ACHN (cell line): ENCODE measurements around the gene NRCAM.
A peak's percentile ranks its signal among the peaks of the same experiment; 100 is the strongest.
"Not testable (repeated sequence)": the region's sequence is repeated elsewhere in the genome, so short reads cannot be mapped to it uniquely, and the experiment has no call there.

Experiments
- DNase-seq: peaks from one replicate; pipeline ENCODE4 v3.0.0-alpha.2; 2015
- in situ Hi-C: cut with HindIII; loops from 2 replicates; pipeline ENCODE4 v1.10.0; 2017; ENCODE audit warnings: low sequenced_read_pairs, low pct_ligation_motif_present, low pct_unique_long_range_greater_than_20kb

The NRCAM gene

DNA sequence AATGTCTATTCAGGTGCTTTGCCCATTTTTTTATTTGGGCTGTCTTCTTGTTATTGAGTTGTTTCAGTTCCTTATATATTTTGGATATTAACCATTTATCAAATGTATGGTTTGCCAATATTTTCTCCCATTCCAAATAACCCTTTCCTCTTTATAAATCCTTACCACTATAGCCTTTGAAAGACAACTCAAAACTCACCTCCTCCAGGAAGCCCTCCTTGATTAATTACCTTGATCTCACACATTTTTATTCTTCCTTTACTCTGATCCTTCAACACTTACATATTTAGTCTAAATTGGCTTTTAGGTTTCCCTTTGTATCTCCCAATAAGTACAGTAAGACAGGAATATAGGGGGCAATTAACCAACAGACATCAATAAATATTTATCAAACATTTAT lies 42.9 kb downstream of the NRCAM start:
- in situ Hi-C loops: no loop called here
- DNase-seq: no peak

DNA sequence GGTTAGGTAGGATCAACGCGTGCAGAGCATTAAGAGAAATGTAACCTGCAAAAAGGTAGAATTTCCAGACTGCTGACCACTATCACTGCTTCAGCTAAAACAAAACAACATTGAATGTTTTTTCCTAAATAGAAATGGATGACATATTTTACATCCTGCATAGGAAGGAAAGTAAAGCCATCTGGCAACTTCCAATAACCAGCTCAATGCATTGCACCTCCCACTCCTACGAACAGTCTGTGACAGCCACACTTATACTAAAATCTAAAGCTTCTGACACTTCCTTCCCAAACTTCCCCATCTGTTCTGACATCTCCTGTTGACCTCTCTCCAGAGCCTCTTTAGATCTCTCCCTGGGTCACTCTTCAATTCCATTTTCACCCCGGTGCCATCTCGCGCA lies 47.1 kb downstream of the NRCAM start:
- in situ Hi-C loops: no loop called here

DNA sequence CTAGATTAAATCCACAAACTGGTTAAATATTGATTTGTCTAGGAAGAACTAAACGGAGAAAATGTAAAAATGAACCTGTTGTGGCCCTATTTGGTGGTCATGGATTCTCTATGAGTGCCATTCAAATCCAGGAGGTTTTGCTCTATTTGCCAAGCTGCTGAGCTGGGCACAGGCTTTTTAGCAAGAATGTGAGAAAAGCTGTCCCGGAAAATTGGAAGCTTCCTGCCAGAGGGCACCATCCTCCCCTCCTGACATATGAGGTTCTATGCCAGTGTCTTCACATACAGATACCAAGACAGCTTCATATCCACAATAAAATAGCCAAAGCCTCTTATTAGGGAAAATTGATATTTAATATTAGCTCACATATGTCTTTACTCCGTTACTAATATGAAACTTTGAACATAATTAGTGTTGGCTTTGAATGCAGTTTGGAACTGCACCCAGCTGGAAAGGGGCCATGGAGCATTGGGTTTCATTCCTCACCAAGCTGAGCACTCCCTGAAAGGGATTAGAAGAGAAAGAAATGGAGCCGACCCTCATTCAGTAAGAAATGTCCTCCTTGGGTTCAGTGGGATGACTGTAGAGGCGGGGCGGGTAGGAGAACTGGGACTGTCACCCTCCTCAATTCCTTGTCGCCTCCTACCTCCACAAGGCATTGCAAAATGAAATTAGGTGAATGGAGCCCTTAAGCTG lies 47.8 kb downstream of the NRCAM start:
- no peak for DNase-seq
- in situ Hi-C loops: no loop called here

More for the DNA sequence above, 47.1 kb downstream of the NRCAM start:
- no peak for DNase-seq

DNA sequence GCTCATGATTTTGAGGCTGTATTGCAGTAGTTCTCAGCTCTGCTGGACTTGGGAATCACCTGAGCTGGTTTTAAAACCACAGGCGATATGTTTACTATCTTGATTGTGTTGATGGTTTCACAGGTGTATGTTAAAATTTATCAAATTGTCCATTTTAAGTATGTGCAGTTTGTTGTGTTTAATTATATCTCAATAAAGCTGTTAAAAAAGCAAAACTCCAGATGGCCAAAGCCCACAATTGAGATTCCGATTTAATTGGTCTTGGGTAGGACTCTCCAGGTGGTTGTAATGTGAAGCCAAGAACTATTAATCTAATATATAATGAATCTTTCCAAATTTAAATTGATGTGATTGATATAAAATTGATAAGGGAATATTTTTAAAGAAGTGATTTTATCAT lies 48.6 kb downstream of the NRCAM start:
- in situ Hi-C loops: no loop called here
- DNase-seq: no peak

DNA sequence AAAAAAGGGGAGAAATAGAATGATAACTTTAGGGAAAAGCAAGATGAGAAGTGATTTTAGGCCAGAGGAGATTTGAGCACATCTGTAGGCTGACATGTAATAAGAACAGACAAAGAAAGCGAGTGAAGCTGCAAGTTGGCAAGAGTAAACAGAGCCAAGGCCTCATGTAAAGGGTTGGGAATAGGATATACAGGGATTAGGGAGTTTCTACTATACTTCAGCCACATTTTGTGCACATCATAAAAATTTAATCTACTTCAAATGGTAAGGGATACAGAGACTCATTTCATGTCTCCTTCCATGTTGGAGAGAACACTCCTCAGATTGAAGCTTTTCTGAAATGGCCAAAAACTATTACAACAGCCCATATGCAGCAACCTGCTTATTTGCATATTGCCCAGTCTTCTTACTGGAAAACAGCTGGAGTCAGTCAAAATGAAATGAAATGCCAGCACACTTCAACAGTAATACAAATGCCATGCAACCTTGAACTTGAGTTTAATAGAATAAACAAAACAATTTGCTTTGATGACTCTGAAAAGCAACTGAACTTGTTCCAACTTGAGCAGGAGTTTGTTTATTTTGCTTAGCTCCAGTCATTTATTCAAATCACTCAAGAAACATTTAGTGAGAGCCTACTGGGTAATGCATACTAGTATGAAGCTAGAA lies 49.9 kb downstream of the NRCAM start:
- in situ Hi-C loops: no loop called here
- DNase-seq: no peak

DNA sequence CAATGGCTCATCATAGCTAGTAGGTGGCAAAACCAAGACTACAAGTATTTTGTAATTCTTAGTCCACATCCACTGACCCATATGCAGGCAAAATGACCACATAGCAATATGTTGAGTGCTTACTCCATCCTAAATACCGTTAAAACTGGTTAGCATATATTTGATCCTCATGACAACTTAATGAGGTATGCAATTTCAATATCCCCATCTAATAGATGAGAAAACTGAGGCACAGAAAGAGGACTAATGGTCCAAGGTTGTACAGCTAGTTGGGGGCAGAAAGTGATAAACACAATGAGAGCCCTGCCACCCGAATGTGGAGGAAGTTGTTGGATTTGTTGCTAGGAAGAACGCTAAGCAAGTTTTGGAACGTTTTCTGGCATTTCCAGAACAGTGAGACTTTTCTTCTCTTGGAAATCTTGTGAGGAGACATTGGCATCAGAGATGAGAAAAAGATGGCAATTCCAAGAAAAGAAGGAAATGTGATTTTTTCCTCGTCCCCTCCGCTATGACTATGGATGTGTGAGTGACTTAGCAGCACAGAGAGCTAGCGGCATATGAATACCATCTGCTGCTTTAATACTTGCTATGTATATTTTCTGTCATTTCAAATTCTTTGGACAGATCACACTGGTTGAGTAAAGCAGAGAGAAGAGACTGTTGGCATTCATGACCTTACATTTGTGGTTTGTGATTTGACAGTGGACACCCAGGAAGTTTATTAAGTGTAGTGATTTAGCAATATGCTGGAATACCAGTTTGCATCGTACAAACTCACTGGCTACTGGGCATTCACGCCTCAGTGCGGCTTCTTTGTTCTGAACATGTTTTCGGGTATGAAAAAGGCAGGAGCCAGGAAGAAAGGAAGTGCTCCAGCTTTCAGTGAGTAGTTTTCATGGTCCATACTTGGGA lies 51.5 kb downstream of the NRCAM start:
- in situ Hi-C loops: no loop called here
- no peak for DNase-seq

DNA sequence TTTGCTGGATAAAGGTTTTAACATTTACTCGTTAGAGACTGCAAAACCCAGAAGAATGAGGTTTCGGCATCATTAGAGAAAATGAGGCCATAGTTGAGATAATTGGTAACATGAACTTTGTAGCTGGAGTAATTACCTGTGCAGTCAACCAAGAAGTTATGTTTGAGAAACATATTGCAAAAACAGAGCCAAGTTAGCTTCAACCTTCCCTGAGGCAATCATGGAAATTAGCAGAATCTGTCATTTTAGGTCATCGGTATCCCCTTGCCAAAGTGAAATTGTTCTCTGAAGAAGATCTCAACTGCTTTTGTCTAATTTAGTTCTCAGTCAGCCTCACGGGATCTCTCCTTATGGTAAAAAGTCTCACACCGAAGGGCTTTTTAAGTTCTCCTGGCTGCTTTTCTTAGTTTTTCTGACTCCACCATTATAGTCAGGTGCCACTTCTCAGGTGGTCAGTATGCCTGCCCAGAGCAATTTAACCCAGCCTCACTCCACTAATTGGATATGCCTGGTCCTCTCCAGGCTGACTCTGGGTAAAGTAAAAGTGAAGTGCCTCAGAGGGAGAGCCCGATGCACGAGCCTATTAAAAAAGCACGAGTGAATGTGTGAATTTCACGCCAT lies 52.5 kb downstream of the NRCAM start:
- DNase-seq: no peak
- in situ Hi-C loops: no loop called here

DNA sequence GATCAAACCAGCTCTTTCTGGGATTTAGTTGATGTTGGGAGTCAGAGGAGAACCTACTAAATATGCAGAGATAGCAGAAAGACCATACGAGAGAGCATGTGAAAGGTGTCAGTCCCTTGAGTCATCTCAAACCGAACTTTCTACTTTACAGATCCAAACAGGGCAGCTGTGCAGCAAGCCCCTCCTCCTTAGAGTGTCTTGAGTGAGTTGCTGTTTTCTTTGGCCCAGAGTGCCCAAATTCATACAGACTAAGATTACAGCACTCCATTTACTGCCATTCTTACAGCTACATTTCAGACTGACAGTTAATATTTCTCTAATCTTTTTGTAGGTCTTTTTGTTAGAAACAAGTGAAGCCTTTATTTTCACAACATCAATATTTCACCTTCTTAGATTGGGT lies 53.4 kb downstream of the NRCAM start:
- no peak for DNase-seq
- in situ Hi-C loops: no loop called here

DNA sequence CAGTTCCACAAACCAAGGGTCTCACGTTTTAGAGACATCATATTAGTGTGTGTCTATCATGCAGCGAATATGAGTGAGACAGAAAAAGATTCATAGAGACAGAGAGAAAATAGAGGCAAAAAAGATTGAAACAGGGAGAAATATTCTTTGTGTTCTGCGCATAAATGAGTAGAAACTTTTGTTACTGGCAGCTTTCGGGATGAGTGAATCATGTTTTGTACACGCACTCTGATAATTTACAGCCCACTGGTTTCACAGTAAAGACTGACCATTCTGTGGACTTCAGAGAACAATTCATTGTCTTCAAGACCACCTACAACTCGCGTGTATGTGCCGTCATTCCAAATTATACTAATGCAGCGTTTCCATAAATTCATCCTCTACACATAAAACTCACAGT lies 60.2 kb downstream of the NRCAM start:
- no peak for DNase-seq
- in situ Hi-C loops: no loop called here

DNA sequence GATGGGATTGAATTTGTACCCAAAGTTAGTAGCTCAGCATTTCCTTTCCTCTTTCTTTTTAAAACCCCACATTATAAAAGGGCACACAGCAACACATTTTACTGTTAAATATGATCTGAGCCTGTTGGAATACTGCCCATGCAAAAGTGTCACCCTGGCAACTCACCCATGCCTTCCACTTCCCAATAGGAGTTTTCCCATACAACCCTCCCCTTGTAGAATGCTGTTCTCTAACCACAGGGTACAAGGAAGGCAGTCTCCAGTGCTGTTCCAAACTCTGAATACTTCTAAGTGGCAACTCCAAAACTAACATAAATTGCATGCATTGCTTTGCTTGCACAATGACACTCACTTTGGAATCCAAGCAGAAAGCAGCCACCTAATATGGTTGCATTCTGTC lies 60.8 kb downstream of the NRCAM start:
- in situ Hi-C loops: no loop called here

DNA sequence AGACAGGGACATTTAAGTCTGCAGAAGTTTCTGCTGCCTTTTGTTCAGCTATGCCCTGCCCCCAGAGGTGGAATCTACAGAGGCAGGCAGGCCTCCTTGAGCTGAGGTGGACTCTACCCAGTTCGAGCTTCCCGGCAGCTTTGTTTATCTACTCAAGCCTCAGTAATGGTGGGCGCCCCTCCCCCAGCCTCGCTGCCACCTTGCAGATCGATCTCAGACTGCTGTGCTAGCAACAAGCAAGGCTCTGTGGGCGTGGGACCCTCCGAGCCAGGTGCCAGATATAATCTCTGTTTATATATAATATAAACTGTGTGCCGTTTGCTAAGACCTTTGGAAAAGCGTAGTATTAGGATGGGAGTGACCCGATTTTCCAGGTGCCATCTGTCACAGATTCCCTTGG lies 63.1 kb downstream of the NRCAM start:
- DNase-seq, in situ Hi-C loops: not testable (repeated sequence)

More for the DNA sequence above, 60.8 kb downstream of the NRCAM start:
- no peak for DNase-seq

DNA sequence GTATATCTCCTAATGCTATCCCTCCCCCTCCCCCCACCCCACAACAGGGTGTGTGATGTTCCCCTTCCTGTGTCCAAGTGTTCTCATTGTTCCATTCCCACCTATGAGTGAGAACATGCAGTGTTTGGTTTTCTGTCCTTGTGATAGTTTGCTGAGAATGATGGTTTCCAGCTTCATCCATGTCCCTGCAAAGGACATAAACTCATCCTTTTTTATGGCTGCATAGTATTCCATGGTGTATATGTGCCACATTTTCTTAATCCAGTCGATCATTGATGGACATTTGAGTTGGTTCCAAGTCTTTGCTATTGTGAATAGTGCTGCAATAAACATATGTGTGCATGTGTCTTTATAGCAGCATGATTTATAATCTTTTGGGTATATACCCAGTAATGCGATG lies 68.5 kb downstream of the NRCAM start:
- in situ Hi-C loops, DNase-seq: not testable (repeated sequence)

DNA sequence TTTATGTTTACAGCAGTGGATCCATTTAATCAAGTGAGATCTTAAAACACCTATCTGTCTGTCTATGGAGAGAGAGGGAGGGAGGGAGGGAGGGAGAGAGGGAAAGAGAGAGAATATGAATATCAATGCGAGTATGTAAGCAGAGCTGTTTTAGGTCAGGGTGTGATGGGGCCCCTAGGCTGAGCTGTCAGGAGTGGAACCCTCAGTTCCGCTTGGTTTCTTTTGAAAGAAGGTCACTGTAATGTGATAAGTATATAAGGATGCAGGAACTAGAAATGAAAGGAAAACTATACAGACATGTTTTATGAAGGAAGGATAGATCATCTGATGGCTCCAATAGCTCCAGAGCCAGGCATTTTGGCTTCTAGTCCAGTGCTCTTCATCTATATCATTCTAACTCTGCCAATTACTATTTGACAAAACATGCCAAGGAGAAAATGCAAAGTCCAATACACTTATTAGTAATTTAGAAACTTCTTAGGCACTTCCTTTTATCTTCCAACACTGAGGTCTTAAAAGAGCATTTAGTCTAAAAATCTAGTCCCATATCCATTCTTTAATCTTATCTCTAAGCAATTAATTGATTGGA lies 70.3 kb downstream of the NRCAM start:
- no peak for DNase-seq
- in situ Hi-C loops: no loop called here

DNA sequence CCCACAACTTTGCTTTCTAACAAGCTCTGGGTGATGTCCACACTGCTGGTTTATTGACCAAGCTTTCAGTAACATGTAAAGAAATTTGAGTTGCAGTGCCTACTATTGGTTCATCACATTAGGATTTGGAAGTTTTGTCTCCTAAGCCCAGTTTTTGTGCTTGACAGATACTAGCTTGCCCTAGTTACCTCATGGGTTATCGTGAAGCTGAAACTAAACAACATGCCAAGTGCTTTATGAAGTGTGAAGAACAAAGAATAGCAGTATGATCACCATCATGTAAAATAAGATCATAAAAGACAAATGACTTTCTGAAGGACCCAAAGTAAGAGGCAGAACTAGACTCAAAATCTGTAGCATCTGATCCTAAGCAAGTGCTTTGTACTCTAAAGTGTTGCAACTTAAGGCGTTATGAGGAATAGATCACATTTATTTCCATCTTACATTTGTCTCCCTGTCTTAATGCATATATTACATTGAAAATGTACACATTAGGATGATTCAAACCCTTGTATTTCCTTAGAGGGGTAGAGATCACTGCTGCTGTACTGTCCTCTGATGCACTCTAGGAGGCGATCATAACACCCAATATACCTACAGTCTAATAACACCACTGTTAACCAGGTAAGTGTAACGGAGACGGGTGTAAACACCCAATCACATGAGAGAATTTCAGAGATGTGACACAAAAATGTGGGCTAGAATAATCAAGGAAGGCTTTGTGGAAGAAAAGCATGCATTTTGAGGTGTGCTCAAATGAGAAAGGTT lies 71.3 kb downstream of the NRCAM start:
- DNase-seq: peak; percentile 14
- in situ Hi-C loops: no loop called here

DNA sequence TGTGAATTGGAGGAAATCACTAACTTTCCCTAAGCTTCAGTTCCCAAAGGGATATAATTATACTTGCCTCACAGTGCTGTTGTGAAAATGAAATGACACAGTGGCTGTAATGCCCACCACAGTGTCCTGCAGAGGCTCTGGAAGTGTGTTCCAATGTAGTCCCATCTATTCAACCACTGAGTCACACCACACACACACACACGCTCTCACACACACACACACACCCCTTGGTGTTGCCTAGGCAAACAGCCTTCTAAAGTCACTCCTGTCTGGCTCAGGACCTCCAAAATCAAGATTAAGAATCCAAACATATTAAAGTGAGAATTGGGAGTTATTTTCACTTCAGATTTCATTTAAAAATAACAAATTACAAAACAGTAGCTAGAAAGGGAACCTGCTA lies 73.3 kb downstream of the NRCAM start:
- in situ Hi-C loops: no loop called here
- DNase-seq: no peak

DNA sequence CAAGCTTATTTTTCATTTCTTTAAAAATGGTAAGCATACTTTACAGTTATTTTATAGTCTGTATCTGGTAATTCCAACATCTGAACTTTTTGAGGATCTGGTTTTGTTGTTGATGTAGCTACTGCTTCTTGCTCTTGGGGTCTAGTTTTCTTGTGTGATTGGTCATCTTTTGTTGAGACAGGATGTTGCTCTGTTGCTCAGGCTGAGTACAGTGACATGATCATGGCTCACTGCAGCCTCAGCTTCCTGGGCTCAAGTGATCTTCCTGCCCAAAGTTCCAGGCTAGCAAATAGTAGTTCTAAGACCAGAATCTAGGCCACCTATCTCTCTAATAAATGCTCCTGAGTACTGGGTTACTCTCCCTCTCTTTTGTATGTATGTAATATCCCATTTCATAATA lies 75.7 kb downstream of the NRCAM start:
- in situ Hi-C loops: no loop called here
- DNase-seq: no peak

DNA sequence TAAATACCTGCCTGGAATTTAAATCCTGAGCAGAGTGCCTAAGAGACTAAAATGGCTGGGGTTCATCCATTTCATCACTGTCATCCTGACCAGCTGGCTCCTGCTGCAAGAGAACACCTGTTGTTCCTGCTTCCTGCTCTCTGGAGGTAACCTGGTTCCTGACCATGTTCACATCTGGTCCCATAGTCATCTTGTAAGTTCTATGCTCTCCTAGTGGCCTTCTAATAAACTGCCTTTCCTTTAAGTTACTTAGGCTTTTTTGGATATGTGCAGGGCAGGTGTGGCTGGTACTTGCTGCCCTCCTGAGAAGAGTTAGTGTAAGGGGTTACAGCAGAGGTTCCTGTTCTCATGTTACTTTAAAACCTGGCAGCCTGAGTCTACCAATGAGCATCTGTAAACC lies 80.0 kb downstream of the NRCAM start:
- DNase-seq: no peak

DNA sequence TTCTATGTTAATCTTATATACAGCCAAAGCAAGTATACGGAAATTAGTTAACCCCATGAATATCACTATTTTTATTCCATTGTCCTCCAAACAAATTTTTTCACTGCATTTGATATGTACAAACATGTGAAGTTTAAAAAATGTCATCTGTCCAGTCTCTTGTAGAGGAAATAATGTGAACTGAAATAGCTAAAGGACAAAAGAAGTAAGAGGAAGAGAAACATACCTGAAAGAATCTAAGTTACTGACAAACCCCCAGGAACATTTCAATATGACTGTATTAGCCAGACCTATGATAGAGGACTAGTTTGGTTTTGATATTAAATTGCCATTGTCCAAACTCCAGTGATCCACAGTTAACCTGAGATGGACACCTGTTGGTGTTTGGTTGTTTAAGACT lies 80.6 kb downstream of the NRCAM start:
- in situ Hi-C loops: no loop called here
- DNase-seq: no peak

More for the DNA sequence above, 80.0 kb downstream of the NRCAM start:
- in situ Hi-C loops: no loop called here
